Erythroblast (primary cell): Measurements from ENCODE around the gene CDK12.

ENCODE experiments used
- GATA1 ChIP-seq: IDR thresholded peaks from 2 replicates; pipeline ENCODE4 v1.6.1; 2011; ENCODE audit warnings: low read depth, mild to moderate bottlenecking, control low read depth, low read length, moderate library complexity
- POLR2A ChIP-seq: IDR thresholded peaks from 2 replicates; pipeline ENCODE4 v1.6.1; 2011; ENCODE audit warnings: mild to moderate bottlenecking, low read length

DNA sequence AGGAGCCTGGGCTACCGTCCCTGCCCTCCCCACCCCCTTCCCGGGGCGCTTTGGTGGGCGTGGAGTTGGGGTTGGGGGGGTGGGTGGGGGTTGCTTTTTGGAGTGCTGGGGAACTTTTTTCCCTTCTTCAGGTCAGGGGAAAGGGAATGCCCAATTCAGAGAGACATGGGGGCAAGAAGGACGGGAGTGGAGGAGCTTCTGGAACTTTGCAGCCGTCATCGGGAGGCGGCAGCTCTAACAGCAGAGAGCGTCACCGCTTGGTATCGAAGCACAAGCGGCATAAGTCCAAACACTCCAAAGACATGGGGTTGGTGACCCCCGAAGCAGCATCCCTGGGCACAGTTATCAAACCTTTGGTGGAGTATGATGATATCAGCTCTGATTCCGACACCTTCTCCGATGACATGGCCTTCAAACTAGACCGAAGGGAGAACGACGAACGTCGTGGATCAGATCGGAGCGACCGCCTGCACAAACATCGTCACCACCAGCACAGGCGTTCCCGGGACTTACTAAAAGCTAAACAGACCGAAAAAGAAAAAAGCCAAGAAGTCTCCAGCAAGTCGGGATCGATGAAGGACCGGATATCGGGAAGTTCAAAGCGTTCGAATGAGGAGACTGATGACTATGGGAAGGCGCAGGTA is 762 bp downstream of the CDK12 start:
- TF ChIP-seq POLR2A (no peak), GATA1 (no peak)
